ENCODE measurements around the gene CDC42. TPM values are rescaled to one million over a fixed set of nuclear protein-coding genes. Genes with fewer than 3 reads are reported as not detected.

The CDC42 gene
- total RNA-seq, 1 donor from 2014 or later, result 221 TPM

GRCh38 chr1:22101199-22101598 is 48.7 kb downstream of the CDC42 start:
- ATAC-seq (no peak), DNase-seq (ENCODE audit: low spot score) (no peak)
- intact Hi-C loops (cut with DNase I), result no loop called here

GRCh38 chr1:22101995-22102394 is 49.5 kb downstream of the CDC42 start:
- intact Hi-C loops (cut with DNase I), result no loop called here
- DNase-seq (ENCODE audit: low spot score) (no peak), ATAC-seq (no peak)

- intact Hi-C loops (cut with DNase I), result no loop called here
- ATAC-seq, result no peak
- no peak for DNase-seq (ENCODE audit: low spot score)
These were observed 50.2 kb downstream of the CDC42 start for GRCh38 chr1:22102746-22103145.

GRCh38 chr1:22104094-22104493 is 51.6 kb downstream of the CDC42 start:
- ATAC-seq (no peak), DNase-seq (ENCODE audit: low spot score) (no peak)
- intact Hi-C loops (cut with DNase I), result loop anchor here (2.0 kb wide), 1 partner anchor 21 kb away; no protein-coding TSS in a partner anchor

GRCh38 chr1:22104865-22105437 is 52.4 kb downstream of the CDC42 start:
- no peak for ATAC-seq
- intact Hi-C loops (cut with DNase I), result loop anchor here (2.0 kb wide), 1 partner anchor 20 kb away; no protein-coding TSS in a partner anchor

GRCh38 chr1:22105611-22106207 is 53.2 kb downstream of the CDC42 start:
- intact Hi-C loops (cut with DNase I), result loop anchor here (2.0 kb wide), 1 partner anchor 19 kb away; no protein-coding TSS in a partner anchor
- no peak for ATAC-seq
- DNase-seq (ENCODE audit: low spot score), result no peak

More at GRCh38 chr1:22104865-22105437, 52.4 kb downstream of the CDC42 start:
- no peak for DNase-seq (ENCODE audit: low spot score)

- intact Hi-C loops (cut with DNase I), result no loop called here
- no peak for DNase-seq (ENCODE audit: low spot score)
- ATAC-seq, result no peak
These were observed 54.6 kb downstream of the CDC42 start for GRCh38 chr1:22107126-22107525.

- peak; percentile 76 for ATAC-seq
- intact Hi-C loops (cut with DNase I), result no loop called here
- DNase-seq (ENCODE audit: low spot score), result no peak
These were observed 56.0 kb downstream of the CDC42 start for GRCh38 chr1:22108339-22109105.

- DNase-seq (ENCODE audit: low spot score) (no peak), ATAC-seq (no peak)
- intact Hi-C loops (cut with DNase I), result no loop called here
These were observed 57.5 kb downstream of the CDC42 start for GRCh38 chr1:22110016-22110415.

- ATAC-seq (no peak), DNase-seq (ENCODE audit: low spot score) (no peak)
- intact Hi-C loops (cut with DNase I), result no loop called here
These were observed 58.6 kb downstream of the CDC42 start for GRCh38 chr1:22111115-22111514.

- intact Hi-C loops (cut with DNase I), result no loop called here
- ATAC-seq (no peak), DNase-seq (ENCODE audit: low spot score) (no peak)
These were observed 59.1 kb downstream of the CDC42 start for GRCh38 chr1:22111620-22112019.

- ATAC-seq, result no peak
- intact Hi-C loops (cut with DNase I), result no loop called here
- no peak for DNase-seq (ENCODE audit: low spot score)
These were observed 60.0 kb downstream of the CDC42 start for GRCh38 chr1:22112554-22112953.

- peak; percentile 56 for ATAC-seq
- intact Hi-C loops (cut with DNase I), result no loop called here
- DNase-seq (ENCODE audit: low spot score), result peak; percentile 66
These were observed 61.8 kb downstream of the CDC42 start for GRCh38 chr1:22114083-22115012.

GRCh38 chr1:22115286-22115685 is 62.8 kb downstream of the CDC42 start:
- intact Hi-C loops (cut with DNase I), result no loop called here
- DNase-seq (ENCODE audit: low spot score), result no peak

GRCh38 chr1:22117238-22117637 is 64.7 kb downstream of the CDC42 start:
- DNase-seq (ENCODE audit: low spot score) (no peak), ATAC-seq (no peak)
- intact Hi-C loops (cut with DNase I), result no loop called here

More at GRCh38 chr1:22115286-22115685, 62.8 kb downstream of the CDC42 start:
- no peak for ATAC-seq

- ATAC-seq, result no peak
- intact Hi-C loops (cut with DNase I), result no loop called here
- no peak for DNase-seq (ENCODE audit: low spot score)
These were observed 65.3 kb downstream of the CDC42 start for GRCh38 chr1:22117851-22118250.

- DNase-seq (ENCODE audit: low spot score) (no peak), ATAC-seq (no peak)
- intact Hi-C loops (cut with DNase I), result no loop called here
These were observed 65.9 kb downstream of the CDC42 start for GRCh38 chr1:22118291-22118992.

- ATAC-seq, result no peak
- intact Hi-C loops (cut with DNase I), result no loop called here
- no peak for DNase-seq (ENCODE audit: low spot score)
These were observed 67.3 kb downstream of the CDC42 start for GRCh38 chr1:22119626-22120468.
